GM21619 (cell line): ENCODE measurements around the gene ANKFN1.

Source experiments
- ATAC-seq: cut with Tn5 transposase; IDR thresholded peaks from one replicate; pipeline ENCODE4 v1.9.1; 2021; ENCODE audit not compliant: unreplicated experiment

ANKFN1 gene, protein sequence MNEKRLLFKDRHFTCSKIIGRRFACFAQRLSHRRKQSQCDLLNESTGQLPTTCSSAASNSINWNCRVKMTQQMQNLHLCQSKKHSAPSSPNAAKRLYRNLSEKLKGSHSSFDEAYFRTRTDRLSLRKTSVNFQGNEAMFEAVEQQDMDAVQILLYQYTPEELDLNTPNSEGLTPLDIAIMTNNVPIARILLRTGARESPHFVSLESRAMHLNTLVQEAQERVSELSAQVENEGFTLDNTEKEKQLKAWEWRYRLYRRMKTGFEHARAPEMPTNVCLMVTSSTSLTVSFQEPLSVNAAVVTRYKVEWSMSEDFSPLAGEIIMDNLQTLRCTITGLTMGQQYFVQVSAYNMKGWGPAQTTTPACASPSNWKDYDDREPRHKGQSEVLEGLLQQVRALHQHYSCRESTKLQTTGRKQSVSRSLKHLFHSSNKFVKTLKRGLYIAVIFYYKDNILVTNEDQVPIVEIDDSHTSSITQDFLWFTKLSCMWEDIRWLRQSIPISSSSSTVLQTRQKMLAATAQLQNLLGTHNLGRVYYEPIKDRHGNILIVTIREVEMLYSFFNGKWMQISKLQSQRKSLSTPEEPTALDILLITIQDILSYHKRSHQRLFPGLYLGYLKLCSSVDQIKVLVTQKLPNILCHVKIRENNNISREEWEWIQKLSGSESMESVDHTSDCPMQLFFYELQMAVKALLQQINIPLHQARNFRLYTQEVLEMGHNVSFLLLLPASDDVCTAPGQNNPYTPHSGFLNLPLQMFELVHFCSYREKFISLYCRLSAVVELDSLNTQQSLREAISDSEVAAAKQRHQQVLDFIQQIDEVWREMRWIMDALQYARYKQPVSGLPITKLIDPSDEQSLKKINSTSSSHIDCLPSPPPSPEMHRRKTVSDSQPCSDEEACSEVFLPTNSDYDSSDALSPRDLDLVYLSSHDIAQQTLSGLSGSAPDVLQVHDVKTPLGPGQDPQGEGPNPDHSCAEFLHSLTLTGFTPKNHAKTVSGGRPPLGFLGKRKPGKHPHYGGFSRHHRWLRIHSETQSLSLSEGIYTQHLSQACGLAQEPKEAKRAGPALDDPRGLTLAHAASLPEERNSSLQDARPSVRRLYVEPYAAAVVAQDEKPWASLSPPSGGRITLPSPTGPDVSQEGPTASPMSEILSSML

DNA sequence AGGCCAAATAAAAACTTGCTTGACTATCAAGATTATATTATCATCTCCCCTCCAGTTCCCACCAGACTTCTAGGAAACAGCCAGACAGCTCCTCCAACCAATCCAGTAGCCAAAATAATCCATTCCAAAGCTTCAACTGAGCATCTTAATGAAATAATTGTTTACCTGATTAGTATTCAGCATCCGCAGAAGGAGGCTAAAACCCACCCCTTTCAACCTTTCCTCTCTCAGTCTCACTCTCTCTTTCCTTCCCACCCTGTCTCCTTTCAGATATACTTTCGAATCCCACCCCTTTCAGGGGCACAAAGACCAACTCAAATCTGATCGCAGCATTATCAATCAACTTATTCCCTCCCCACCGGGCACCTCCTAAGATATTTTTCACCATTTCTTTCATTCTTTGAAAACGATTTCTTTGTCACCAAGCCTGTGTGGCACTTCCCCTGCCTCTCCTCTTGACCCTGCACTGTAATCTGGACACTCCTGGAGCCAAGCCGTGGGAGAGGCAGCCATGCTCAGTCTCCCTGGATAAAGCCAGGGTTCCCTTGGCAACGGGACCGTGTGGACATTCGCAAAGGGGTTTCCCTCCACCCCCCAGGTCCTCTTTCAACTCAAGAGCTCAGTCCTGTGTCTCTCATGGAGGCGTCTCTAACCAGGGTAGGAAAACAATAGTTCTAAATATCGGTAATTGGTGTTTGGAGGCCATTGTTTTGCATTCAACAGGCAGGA lies at the start of gene ANKFN1:
TSS of gene ANKFN1 (plus strand) at position 602 of the 729 bp plus-strand sequence. CDS start 59,193 bp downstream, outside the sequence.
- no peak for ATAC-seq

DNA sequence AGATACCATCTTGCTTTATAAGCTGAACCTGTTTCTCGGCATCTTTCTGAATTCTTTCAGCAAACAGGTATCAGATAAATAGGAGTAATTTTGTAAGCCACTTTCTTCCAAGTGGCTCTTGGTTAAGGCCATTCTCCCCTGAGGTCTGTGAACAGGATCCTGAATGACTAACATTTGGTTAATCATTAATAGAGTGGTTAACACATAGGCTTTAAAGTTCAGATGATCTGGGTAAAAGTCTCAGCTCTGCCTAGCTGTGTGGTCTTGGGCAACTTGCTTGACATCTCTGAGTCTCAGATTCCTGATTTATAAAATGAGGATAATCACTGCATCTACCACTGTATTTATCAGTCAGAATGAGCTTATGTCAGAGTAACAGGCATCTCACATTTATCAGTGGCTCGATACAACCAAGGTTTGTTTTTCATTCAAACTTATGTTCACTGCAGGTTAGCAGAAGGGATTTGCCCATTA lies 44.4 kb upstream of the ANKFN1 start:
- peak; percentile 92 for ATAC-seq

- ATAC-seq, result no peak
Measured at GRCh38 chr17:56109836-56110235, 43.4 kb upstream of the ANKFN1 start.

GRCh38 chr17:56110463-56111135 lies 42.7 kb upstream of the ANKFN1 start:
- ATAC-seq, result no peak

- no peak for ATAC-seq
Measured at GRCh38 chr17:56111706-56112485, 41.4 kb upstream of the ANKFN1 start.

DNA sequence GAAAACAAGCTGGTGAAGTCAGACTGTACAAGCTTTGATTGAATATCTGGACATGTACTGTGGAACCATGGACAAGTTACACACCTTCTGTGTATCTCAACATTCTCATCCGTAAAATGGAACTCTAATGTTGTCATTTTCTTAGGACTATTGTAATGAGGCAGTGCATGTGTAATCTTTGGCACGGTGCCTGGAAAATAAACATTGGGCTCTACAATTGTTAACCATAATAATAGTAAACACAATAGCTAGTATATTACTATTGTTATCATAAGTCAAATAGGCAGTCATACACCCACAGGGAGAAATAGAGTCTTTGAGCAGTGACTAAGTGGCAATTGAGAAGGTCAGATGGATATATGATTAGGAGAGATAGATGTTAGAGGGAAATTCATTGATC lies 39.8 kb upstream of the ANKFN1 start:
- no peak for ATAC-seq

DNA sequence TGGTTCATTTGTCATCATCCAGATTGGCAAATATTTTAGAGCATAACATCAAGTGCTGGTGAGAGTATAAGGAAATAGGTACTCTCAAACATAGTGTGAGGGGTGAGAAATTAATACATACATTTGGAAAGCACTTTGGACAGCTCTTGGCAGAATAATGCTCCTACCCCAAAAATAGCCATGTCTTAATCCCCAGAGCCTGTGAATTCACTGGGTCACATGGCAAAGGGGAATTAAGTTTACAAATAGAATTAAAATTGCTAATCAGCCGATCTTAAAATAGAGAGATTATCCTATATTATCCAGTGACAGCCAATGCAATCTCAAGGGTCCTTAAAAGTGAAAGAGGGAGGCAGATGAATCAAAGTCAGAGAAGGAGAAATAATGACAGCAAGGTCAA lies 38.8 kb upstream of the ANKFN1 start:
- ATAC-seq, result no peak

DNA sequence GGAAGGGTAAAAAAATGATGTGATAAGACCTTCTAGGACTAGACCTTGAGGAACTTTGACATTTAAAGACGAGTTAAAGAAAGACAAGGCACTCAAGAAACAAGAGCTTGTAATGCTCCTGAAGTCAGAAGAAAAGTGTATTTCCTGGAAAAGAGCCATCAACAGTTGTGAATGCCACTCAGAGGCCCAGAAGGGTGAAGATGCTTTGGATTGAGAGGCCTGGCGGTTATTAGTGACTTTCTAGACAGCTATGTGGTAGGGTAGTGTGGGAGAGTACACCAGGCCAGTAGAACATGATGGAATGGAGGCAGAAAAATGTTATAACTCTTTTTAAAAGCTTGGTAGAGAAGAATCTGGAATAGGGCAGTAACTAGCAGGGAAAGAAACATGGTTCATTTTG lies 34.1 kb upstream of the ANKFN1 start:
- ATAC-seq, result no peak

DNA sequence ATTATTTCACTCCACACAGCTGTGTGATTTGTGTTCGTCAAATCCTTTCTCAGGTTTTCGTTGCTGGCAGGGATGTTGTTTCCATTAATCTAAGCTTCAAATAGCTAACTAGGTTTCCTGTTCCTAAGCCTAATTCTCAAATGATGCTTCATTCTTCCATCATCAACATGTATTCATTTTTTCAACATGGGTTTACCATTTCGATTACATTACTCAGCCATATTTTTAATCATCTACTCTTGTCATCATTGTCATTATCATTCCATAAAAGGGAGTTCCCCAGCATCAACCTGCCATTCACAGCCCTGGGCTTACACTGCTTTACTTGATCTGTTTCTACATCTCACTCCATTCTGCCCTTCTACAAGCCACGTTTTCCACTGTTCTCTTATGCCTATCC lies 33.3 kb upstream of the ANKFN1 start:
- ATAC-seq, result no peak

GRCh38 chr17:56121191-56122051 lies 31.9 kb upstream of the ANKFN1 start:
- ATAC-seq, result no peak

GRCh38 chr17:56125830-56126819 lies 27.1 kb upstream of the ANKFN1 start:
- ATAC-seq, result no peak

- ATAC-seq, result no peak
Measured at GRCh38 chr17:56130026-56130425, 23.2 kb upstream of the ANKFN1 start.

DNA sequence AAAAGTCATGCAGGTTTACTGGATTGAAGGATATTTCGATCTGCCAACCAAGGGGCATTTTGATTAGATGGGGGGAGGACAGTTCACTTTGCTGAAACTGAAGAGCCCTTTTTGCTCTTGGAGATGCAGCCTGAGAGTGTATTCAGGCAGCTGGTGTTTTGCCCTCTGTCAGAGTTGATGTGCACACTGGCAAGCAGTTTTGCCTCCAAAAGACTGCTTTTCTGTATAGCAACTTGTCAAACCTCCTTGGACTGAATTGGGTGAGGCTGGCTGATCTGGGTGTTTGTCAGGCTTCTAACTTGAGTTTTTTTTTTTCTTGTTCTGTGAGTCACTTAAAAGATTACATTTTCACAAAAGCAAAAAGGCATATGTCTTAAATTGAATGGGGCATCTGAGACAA lies 22.6 kb upstream of the ANKFN1 start:
- ATAC-seq, result no peak

DNA sequence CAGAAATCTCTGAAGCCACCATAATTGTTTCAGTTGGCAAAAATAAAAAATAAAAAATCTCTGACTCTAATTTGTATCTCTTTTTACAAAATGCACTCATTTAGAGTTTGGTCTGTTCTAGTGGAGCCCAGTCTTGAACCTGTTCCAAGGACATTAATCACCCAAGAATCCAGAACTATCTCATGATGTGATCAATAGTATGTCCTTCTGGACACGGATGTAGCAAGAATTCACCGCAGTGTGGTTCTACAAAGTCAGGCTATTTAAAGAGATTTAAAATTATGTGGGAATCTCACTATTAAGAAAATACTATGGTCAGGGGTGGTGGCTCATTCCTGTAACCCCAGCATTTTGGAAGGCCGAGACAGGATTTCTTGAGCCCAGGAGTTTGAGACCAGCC lies 21.8 kb upstream of the ANKFN1 start:
- no peak for ATAC-seq

GRCh38 chr17:56136301-56136700 lies 17.0 kb upstream of the ANKFN1 start:
- ATAC-seq, result no peak

GRCh38 chr17:56141046-56141839 lies 12.0 kb upstream of the ANKFN1 start:
- no peak for ATAC-seq
